ENCODE data around the gene ZXDC.

The ZXDC gene

DNA sequence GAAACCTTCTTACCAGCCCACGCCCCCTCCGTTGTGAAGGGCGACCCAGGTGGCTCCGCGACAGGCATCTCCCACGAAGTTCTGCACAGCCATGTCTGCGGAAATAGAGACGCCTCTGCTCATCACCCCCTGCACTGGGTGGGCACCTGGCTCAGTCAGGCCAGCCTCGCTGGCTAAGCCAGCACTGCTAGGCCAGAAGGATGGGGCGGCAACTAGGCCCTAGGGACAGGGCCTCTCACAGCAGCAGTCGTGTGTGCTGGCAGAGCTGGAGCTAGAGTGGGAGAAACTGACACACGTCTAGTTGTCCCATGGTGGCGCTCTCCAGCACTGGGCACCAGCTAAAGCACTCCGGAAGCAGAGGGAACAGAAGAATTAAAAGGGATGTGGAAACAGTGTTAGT lies 12.5 kb upstream of the ZXDC start:
- DNase-seq, result no peak

- DNase-seq, result peak; percentile 26
Observed at GRCh38 chr3:126487151-126487771, 11.6 kb upstream of the ZXDC start.

DNA sequence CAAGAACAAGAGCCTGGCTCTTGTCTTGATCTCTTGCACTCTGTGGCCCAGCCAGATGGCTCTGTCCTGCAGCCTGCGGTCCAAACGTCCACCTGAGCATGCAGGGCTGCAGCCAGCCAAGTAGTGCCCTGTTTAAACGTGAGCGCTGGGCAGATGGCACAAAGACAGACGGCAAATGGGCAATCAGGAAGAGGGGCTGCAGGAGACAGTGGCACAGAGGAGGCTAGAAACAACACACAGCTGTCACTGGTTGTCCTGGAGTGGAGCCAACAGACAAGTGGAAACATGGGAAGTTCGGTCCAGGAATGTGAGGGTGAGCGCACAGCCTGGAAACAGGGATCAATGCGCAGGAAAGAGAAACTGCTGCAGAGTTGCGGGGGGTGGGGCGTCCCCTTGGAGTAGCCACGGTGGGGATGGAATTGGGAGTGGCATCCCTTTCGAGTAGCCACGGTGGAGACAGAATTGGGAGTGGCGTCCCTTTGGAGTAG lies 10.7 kb upstream of the ZXDC start:
- no peak for DNase-seq

- no peak for DNase-seq
Observed at GRCh38 chr3:126485956-126486355, 10.3 kb upstream of the ZXDC start.

DNA sequence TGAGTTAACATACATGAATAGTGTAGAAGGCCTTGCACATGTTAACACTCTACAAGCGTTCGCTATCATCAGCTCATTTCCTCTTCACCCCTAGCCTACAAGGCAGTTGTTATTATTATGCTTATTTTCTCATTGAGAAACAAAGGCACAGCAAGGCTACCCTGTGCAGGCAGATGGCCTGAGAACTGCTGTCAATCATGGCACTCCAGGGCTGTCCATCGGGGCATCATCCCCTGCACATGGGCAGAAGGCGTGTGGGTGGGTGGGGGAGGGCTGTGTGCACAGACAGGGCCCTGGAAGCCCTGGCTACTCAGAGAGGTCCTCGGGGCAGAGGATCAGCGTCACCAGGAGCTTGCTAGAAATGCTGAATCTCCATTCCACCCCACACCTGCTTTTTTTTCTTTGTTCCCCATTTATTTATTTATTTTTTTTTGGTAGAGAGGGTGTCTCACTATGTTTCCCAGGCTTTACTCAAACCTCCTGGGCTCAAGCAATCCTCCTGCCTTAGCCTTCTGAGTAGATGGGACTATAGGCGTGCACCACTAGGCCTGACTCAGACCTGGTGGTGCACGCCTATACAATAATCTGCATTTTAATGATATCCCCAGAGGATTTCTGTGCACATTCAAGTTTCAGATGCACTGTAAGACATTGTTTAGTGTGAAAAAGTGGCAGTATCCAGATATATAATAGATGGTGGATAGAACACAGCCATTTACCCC lies 9.6 kb upstream of the ZXDC start:
- DNase-seq, result no peak

- DNase-seq, result no peak
Observed at GRCh38 chr3:126484662-126485061, 9.0 kb upstream of the ZXDC start.

DNA sequence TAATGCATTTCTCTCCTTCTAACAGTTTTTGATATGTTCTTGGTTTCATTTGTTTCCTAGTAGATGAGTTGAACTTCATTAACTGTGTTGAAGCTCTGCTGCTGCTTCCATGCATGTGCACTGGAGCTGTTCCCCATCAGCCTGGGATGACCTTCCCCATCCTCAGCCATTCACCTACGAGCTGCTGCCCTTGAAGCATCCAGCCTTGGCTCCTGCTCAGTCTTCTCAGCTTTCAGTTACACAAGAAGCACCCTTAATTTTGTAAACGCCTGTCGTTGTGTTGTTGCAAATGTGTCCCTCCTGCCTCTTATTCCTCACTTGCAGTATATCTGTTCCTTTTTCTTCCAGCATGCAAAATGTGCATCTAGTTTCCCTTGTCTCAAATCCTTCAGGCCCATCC lies 8.5 kb upstream of the ZXDC start:
- no peak for DNase-seq

- DNase-seq, result no peak
Observed at GRCh38 chr3:126483321-126483761, 7.7 kb upstream of the ZXDC start.

DNA sequence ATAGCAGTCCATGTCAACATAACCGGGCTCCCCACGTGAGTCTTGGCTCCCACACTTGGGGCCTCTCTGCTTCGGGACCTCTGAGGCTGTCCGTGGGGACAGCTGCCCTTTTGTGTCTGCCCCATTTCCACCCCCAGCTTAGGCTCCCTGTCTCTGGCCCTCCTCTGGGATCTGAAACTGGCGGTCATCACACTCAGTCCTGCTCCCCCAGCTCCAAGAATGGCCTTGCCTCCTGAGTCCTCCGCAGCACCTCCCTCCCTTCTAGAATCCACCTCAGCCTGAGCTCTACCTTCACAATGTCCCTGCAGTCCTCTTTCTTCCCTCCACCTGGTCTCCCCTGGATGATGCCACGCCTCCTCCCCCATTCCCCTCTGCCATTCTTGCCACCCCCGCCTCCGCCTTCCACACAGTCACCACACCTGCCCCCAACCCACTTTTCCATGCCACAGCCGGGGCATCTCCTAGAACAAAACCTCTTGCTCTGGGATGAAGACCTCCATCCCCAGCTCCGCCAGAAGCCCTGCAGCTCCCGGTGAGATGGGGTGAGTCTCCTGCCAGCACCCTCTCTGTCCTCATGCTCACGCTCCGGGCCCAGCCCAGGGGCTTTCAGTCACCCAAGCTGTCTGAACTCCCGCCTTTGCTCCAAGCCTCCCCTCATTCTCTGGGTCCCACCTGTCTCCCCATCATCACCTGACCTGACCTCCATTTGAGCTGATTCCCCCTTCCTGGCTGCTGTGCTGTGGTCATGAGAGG lies 7.0 kb upstream of the ZXDC start:
- DNase-seq, result no peak

GRCh38 chr3:126481808-126482502 lies 6.3 kb upstream of the ZXDC start:
- peak; percentile 44 for DNase-seq

- DNase-seq, result no peak
Observed at GRCh38 chr3:126480861-126481260, 5.2 kb upstream of the ZXDC start.

- no peak for DNase-seq
Observed at GRCh38 chr3:126480206-126480605, 4.5 kb upstream of the ZXDC start.

DNA sequence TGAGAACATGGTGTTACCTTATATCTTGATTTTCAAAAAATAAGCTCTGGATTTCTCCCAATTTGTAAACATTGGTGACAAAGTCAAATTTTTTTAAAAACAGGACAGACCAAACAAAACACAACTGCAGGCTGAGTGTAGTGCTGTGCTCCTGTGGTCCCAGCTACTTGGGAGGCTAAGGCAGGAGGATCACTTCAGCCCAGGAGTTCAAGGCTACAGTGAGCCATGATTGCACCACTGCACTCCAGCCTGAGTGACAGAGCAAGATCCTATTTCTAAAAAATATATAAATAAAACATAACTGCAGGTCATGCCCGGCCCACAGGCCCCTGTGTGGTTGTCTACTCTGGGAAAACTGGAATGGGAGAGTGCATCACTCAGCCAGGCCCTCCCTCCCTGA lies 4.0 kb upstream of the ZXDC start:
- no peak for DNase-seq

GRCh38 chr3:126478581-126479310 lies 3.1 kb upstream of the ZXDC start:
- DNase-seq, result no peak

- DNase-seq, result no peak
Observed at GRCh38 chr3:126477061-126477380, 1.3 kb upstream of the ZXDC start.

DNA sequence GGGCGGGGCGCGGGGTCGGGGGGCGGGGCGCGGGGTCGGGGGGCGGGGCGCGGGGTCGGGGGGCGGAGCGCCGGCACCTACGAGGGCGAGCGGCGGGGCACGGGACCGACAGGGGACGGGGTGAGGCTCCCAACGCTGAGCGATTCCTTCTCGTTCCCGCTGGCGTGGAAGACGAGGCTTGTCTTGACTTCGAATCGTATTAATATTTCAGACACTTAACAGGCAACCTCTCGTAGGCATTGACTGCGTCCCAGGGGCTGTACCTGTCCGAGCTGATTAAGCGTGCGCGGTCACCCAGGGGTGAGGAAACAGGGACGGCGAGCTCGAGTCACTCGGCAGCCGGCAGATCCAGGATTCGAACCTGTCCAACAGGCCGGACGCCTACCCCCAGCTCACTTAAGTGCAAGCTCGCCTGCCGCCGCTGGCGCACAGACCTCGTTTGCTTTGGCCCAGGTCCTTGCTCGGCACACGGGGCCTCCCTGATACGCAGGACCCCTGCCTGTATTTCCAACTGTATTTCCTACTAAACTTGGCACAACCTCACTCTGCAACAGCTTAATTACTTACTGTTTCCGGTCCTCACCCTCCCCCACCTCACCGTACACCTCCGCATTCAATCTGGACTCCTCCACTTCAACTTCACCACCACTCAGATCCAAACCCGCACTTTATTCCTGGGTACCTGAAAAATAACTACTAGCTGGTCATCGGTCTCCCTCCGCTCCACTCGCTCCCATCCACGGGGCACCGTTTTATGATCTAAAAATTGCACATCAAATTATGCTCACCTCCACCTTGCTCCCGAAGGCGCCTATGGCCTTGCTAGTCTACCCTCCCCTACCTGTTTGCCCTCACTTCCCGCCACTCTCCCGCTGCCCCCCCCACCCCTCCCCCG lies 722 bp upstream of the ZXDC start:
- no peak for DNase-seq

- DNase-seq, result no peak
Observed at GRCh38 chr3:126474498-126475412, 936 bp downstream of the ZXDC start.

GRCh38 chr3:126473292-126474168 lies 2.2 kb downstream of the ZXDC start:
- no peak for DNase-seq

GRCh38 chr3:126472277-126473006 lies 3.2 kb downstream of the ZXDC start:
- no peak for DNase-seq

All from SHP77 treated with DMSO at 0.1 percent for 48 hours (cell line).